Liver (tissue), 4 donors: ENCODE data around the gene PLP1. TPM values are rescaled to one million over a fixed set of nuclear protein-coding genes. Genes with fewer than 3 reads are reported as not detected.

Experiments used
- ATF3 ChIP-seq: IDR thresholded peaks from 2 replicates; pipeline ENCODE4 v1.6.1; 2016; ENCODE audit warnings: antibody characterized with exemption
- polyA plus RNA-seq, 2 donors: library from polyadenylated mRNA; stranded (reverse) in 1 of 2; unstranded in 1 of 2; fragments of 200-250 nt in 1 of 2; fragments of >200 nt in 1 of 2; fragmentation: Nextera tagmentation in 1 of 2; extraction: Ambion mirVana in 1 of 2; gene quantifications; one replicate each; pipeline versions ENCODE4 v1.2.1 to v1.2.3, GENCODE V29; 2013 to 2015
- total RNA-seq, 2 donors: library from RNA; depleted of rRNA; stranded (reverse); fragments of >200 nt; gene quantifications; one replicate each; pipeline ENCODE4 v1.2.3, GENCODE V29; 2014
- donor health status: healthy.
- donor health status: healthy.
- donor health status: healthy.

The PLP1 gene
- total and polyA plus RNA-seq, 4 donors: 0.09 to 0.81 (median 0.45) TPM

- no peak for TF ChIP-seq ATF3
Measured at GRCh38 chrX:103839404-103839803, 62.8 kb downstream of the PLP1 start (continued).

Other genes starting within 250 kb of the PLP1 start
- 10 to 100 TPM in 1 of 2 donors, 1 to 10 TPM in 1; 6.3 to 23.7 TPM for gene TCEAL4, start 191.3 kb upstream of the PLP1 start, total RNA-seq
- gene TCEAL4, start 191.3 kb upstream of the PLP1 start, polyA plus RNA-seq: 10 to 100 TPM; 49.8 to 50.5 TPM
- gene TCEAL3, start 168.9 kb upstream of the PLP1 start, total RNA-seq: 1 to 10 TPM; 1.4 to 2.4 TPM
- gene TCEAL3, start 168.9 kb upstream of the PLP1 start, polyA plus RNA-seq: 1 to 10 TPM; 2.4 to 4.4 TPM
- gene TCEAL1, start 147.9 kb upstream of the PLP1 start, total RNA-seq: 1 to 10 TPM; 5.0 to 9.2 TPM
- gene TCEAL1, start 147.9 kb upstream of the PLP1 start, polyA plus RNA-seq: 10 to 100 TPM in 1 of 2 donors, 1 to 10 TPM in 1; 9.6 to 15.8 TPM
- 100 to 1,000 TPM in 1 of 2 donors, 10 to 100 TPM in 1; 90.9 to 366 TPM for gene MORF4L2, start 90.1 kb upstream of the PLP1 start, total RNA-seq
- 100 to 1,000 TPM in 1 of 2 donors, 10 to 100 TPM in 1; 91.3 to 258 TPM for gene MORF4L2, start 90.1 kb upstream of the PLP1 start, polyA plus RNA-seq
- not detected for gene TMEM31, start 65.9 kb upstream of the PLP1 start, total RNA-seq
- not detected for gene TMEM31, start 65.9 kb upstream of the PLP1 start, polyA plus RNA-seq
- under 1 TPM; 0.33 to 0.51 TPM for gene RAB9B, start 55.4 kb downstream of the PLP1 start, total RNA-seq
- gene RAB9B, start 55.4 kb downstream of the PLP1 start, polyA plus RNA-seq: under 1 TPM; 0.07 to 0.12 TPM
- under 1 TPM; 0.08 to 0.79 TPM for gene TMSB15B, start 185.8 kb downstream of the PLP1 start, total RNA-seq
- gene TMSB15B, start 185.8 kb downstream of the PLP1 start, polyA plus RNA-seq: under 1 TPM; 0.07 to 0.42 TPM
- gene H2BW1, start 236.9 kb downstream of the PLP1 start, total RNA-seq: not detected
- gene H2BW1, start 236.9 kb downstream of the PLP1 start, polyA plus RNA-seq: not detected